Tibial artery (tissue), 4 donors: ENCODE measurements around the gene WDR20.

Experiments
- DNase-seq, 2 donors: peaks; one replicate each; pipeline ENCODE4 v3.0.0-alpha.2; 2019
- H3K27ac ChIP-seq, 2 donors: fragments of 200-600 bp; sonication (generic) in 1 of 2; 1 replicate in 1 of 2; 2 replicates in 1 of 2; pipeline ENCODE4 v1.5.1; 2018 to 2019; ENCODE audit warnings: mild to moderate bottlenecking in 1 of 2
- H3K27me3 ChIP-seq, 2 donors: fragments of 200-600 bp; sonication (generic) in 1 of 2; one replicate each; pipeline versions ENCODE4 v1.5.1 to v1.6.0; 2016 to 2019
- H3K36me3 ChIP-seq, 3 donors: fragments of 200-600 bp; sonication (generic) in 2 of 3; one replicate each; pipeline ENCODE4 v1.5.1; 2016 to 2019; ENCODE audit warnings: mild to moderate bottlenecking in 2 of 3
- H3K4me1 ChIP-seq, 4 donors: fragments of 200-600 bp; sonication (generic) in 2 of 4; 1 replicate in 3 of 4; 2 replicates in 1 of 4; pipeline ENCODE4 v1.5.1; 2016 to 2019
- H3K4me3 ChIP-seq, 2 donors: fragments of 200-600 bp; sonication (generic) in 1 of 2; 1 replicate in 1 of 2; 2 replicates in 1 of 2; pipeline ENCODE4 v1.5.1; 2018 to 2019; ENCODE audit warnings: mild to moderate bottlenecking in 2 of 2
- H3K9me3 ChIP-seq, 3 donors: fragments of 200-600 bp; sonication (generic) in 1 of 3; one replicate each; pipeline ENCODE4 v1.5.1; 2016 to 2019
- CTCF ChIP-seq, 2 experiments: fragments of 200-600 bp in 1 of 2; fragments of 450-650 bp in 1 of 2; IDR thresholded peaks; one replicate each; pipeline ENCODE4 v1.5.1; 2017 to 2019; ENCODE audit warnings: antibody characterized with exemption in 2 of 2, mild to moderate bottlenecking in 1 of 2, moderate library complexity in 1 of 2
- intact Hi-C: fragments of 100-400 bp; cut with DNase I; formaldehyde crosslinking; loops from one replicate; pipeline ENCODE4 v1.15.0; 2023; ENCODE audit warnings: low total_unique reads

Gene WDR20

DNA sequence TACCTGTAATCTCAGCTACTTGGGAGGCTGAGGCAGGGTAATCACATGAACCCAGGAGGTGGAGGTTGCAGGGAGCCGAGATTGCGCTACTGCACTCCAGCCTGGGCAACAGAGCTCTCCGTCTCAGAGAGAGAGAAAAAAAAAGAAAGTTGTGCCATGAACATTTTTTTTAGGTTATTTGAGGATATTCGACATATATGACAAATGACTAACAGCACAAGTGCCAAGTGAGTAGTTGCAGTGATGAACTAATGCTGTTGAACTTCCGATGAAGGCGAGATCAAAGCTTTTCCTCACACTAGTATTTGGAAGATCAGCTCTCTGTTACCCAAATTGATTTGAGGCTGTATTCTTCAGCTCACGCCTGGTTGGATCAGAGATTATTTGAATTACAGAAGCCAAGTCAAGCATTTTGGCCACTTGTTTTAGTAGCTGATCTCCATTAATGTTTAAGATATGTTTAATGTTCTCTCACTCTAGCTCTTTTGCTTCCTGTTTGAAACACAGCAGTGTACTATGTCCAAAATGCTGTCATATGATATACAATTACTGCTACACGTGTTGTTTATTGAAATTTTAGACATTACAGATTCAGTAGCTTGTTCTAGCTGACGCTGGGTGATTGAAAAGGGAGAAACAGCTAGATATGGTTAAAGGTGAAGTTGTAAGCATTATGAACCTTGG, 43.4 kb downstream of the WDR20 start:
- Histone ChIP-seq H3K27me3 (no peaks in the 10 kb centered on the region), H3K4me3 (no peak overlapping the region), H3K36me3 (peaks cover 0 to 4% (median 0%) of the 10 kb centered on the region in 3 donors), H3K9me3 (no peaks in the 10 kb centered on the region), H3K27ac (no peak overlapping the region), H3K4me1 (peaks cover 0 to 35% (median 18%) of the 10 kb centered on the region in 4 donors)
- DNase-seq: no peak
- no peak for TF ChIP-seq CTCF (IDR thresholded peaks at IDR 0.05)
- intact Hi-C loops: no loop called here

- H3K4me1 ChIP-seq: peaks cover 0 to 39% (median 20%) of the 10 kb centered on the region in 4 donors
- no peaks in the 10 kb centered on the region for H3K36me3 ChIP-seq
- no peak for DNase-seq
- no peak for TF ChIP-seq CTCF (IDR thresholded peaks at IDR 0.05)
- H3K4me3 ChIP-seq: no peak overlapping the region
- intact Hi-C loops: no loop called here
- no peaks in the 10 kb centered on the region for H3K27me3 ChIP-seq
- H3K27ac ChIP-seq: no peak overlapping the region
- H3K9me3 ChIP-seq: no peaks in the 10 kb centered on the region
These were observed 44.2 kb downstream of the WDR20 start for GRCh38 chr14:102183886-102184285.

GRCh38 chr14:102184316-102185035, 44.8 kb downstream of the WDR20 start:
- Histone ChIP-seq H3K27me3 (no peaks in the 10 kb centered on the region), H3K36me3 (no peaks in the 10 kb centered on the region), H3K27ac (no peak overlapping the region), H3K4me3 (no peak overlapping the region), H3K4me1 (peaks cover 0 to 39% (median 20%) of the 10 kb centered on the region in 4 donors), H3K9me3 (no peaks in the 10 kb centered on the region)
- DNase-seq: no peak
- TF ChIP-seq CTCF (IDR thresholded peaks at IDR 0.05): no peak
- intact Hi-C loops: no loop called here

DNA sequence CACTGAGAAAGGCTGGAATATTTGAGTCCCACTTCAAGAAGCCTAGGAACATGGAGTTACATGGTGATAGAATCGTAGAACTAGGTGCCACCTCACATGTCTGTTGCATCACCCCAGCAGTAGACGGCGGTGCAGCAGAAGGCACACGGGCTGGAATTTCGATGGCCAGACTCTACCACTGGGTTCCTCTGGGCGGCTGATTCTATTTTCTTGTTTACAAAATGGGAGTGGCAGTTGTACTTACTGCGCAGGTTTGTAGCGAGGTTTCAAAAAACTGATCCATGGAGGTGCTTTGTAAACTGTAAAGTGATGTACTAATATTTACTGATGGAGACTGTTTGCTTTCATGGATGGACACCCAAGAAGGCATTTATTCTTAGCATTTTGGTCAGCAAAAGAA, 45.7 kb downstream of the WDR20 start:
- intact Hi-C loops: no loop called here
- Histone ChIP-seq H3K36me3 (no peaks in the 10 kb centered on the region), H3K4me3 (no peak overlapping the region), H3K9me3 (no peaks in the 10 kb centered on the region), H3K27ac (no peak overlapping the region), H3K27me3 (no peaks in the 10 kb centered on the region), H3K4me1 (peaks cover 0 to 39% (median 20%) of the 10 kb centered on the region in 4 donors)
- no peak for TF ChIP-seq CTCF (IDR thresholded peaks at IDR 0.05)
- no peak for DNase-seq

- intact Hi-C loops: no loop called here
- no peak overlapping the region for H3K4me3 ChIP-seq
- DNase-seq: no peak
These were observed 47.3 kb downstream of the WDR20 start for GRCh38 chr14:102187044-102187443.

More at GRCh38 chr14:102187044-102187443, 47.3 kb downstream of the WDR20 start:
- Histone ChIP-seq H3K4me1 (peaks cover 0 to 33% (median 18%) of the 10 kb centered on the region in 4 donors), H3K9me3 (no peaks in the 10 kb centered on the region), H3K27me3 (no peaks in the 10 kb centered on the region), H3K36me3 (no peaks in the 10 kb centered on the region), H3K27ac (no peak overlapping the region)
- no peak for TF ChIP-seq CTCF (IDR thresholded peaks at IDR 0.05)
